A673 (cell line): ENCODE data around the gene PRR23C. TPM values are rescaled to one million over a fixed set of nuclear protein-coding genes. Genes with fewer than 3 reads are reported as not detected.

Experiments used
- BruUV-seq: library from RNA; stranded (reverse); fragments of 400-500 nt; replicated peaks from 2 replicates; lab custom pipeline; 2021; lab: Mats Ljungman, UMichigan
- CTCF ChIA-PET: fragments of 300-600 bp; sonication (Branson Sonifier 250); formaldehyde crosslinking; loops from one replicate; lab custom pipeline; 2022; ENCODE audit warnings: antibody characterized with exemption; lab: Charles Lee
- POLR2A ChIA-PET: fragments of 300-600 bp; sonication (Branson Sonifier 250); formaldehyde crosslinking; loops from one replicate; lab custom pipeline; 2022; ENCODE audit warnings: antibody characterized with exemption; ENCODE audit not compliant: low non-redundant PET; lab: Charles Lee
- DNase-seq: peaks from one replicate; pipeline ENCODE4 v3.0.0-alpha.2; 2015; ENCODE audit warnings: low spot score
- H3K27ac ChIP-seq: fragments of 200-600 bp; sonication (generic); 2 replicates; pipeline ENCODE4 v1.5.1; 2016; ENCODE audit warnings: mixed run types, low read depth, mild to moderate bottlenecking, mixed read lengths, antibody characterized with exemption, low read length; ENCODE audit not compliant: poor library complexity, severe bottlenecking
- H3K27me3 ChIP-seq: fragments of 200-600 bp; sonication (generic); replicated peaks from 2 replicates; pipeline ENCODE4 v1.6.1; 2017; ENCODE audit warnings: mixed run types, low read depth, mild to moderate bottlenecking, mixed read lengths, antibody characterized with exemption, low read length; ENCODE audit not compliant: insufficient read depth, poor library complexity
- H3K36me3 ChIP-seq: fragments of 200-600 bp; sonication (generic); 2 replicates; pipeline ENCODE4 v1.6.1; 2016; ENCODE audit warnings: mixed run types, mild to moderate bottlenecking, mixed read lengths, antibody characterized with exemption, low read length; ENCODE audit not compliant: insufficient read depth, poor library complexity, severe bottlenecking
- H3K4me1 ChIP-seq: fragments of 200-600 bp; sonication (generic); 2 replicates; pipeline ENCODE4 v1.6.1; 2017; ENCODE audit warnings: mixed run types, mild to moderate bottlenecking, mixed read lengths, antibody characterized with exemption, low read length; ENCODE audit not compliant: insufficient read depth, poor library complexity, severe bottlenecking
- H3K4me3 ChIP-seq: fragments of 200-600 bp; sonication (generic); 2 replicates; pipeline ENCODE4 v1.5.1; 2016; ENCODE audit warnings: low read depth, mixed run types, mild to moderate bottlenecking, mixed read lengths, low read length; ENCODE audit not compliant: poor library complexity, severe bottlenecking
- H3K9me3 ChIP-seq: fragments of 200-600 bp; sonication (generic); 2 replicates; pipeline ENCODE4 v1.6.1; 2016; ENCODE audit warnings: mixed run types, low read depth, mild to moderate bottlenecking, mixed read lengths, antibody characterized with exemption, low read length; ENCODE audit not compliant: poor library complexity, severe bottlenecking
- CTCF ChIP-seq: fragments of 300-800, 200-600 bp; sonication (generic); conservative IDR thresholded peaks from 2 replicates; pipeline ENCODE4 v1.5.1; 2017; ENCODE audit warnings: low read depth, mild to moderate bottlenecking, antibody characterized with exemption, low read length, moderate library complexity, mixed read lengths
- EZH2 ChIP-seq: fragments of 200-600 bp; sonication (generic); IDR thresholded peaks from 2 replicates; pipeline ENCODE4 v1.6.1; 2017; ENCODE audit warnings: borderline replicate concordance, low read depth, mild to moderate bottlenecking, mixed read lengths, antibody characterized with exemption, low read length; ENCODE audit not compliant: poor library complexity, severe bottlenecking
- intact Hi-C: fragments of 100-400 bp; cut with micrococcal nuclease; formaldehyde crosslinking; loops from one replicate; pipeline ENCODE4 v1.10.0; 2022; ENCODE audit not compliant: unreplicated experiment
- total RNA-seq: library from RNA; stranded (reverse); gene quantifications from 2 replicates; pipeline ENCODE4 v1.2.3, GENCODE V29; 2021

The PRR23C gene
- total RNA-seq, 1 experiment from 2014 or later: not detected

GRCh38 chr3:139062918-139063317 lies 18.2 kb upstream of the PRR23C start:
- DNase-seq: no peak
- POLR2A ChIA-PET: no interaction called here
- no TSS peak for BruUV-seq
- Histone ChIP-seq H3K9me3 (no peaks in the 10 kb centered on the region), H3K36me3 (no peaks in the 10 kb centered on the region), H3K27me3 (no peaks in the 10 kb centered on the region), H3K4me1 (no peaks in the 10 kb centered on the region), H3K4me3 (no peak overlapping the region), H3K27ac (no peak overlapping the region)
- CTCF ChIA-PET: interaction anchor here (0.6 kb wide), 1 partner anchor 83 kb away, joined by 3 read pairs; no protein-coding TSS in a partner anchor
- no peak for TF ChIP-seq CTCF
- intact Hi-C loops: no loop called here

GRCh38 chr3:139052802-139053600 lies 8.3 kb upstream of the PRR23C start:
- Histone ChIP-seq H3K9me3 (peaks cover 5% of the 10 kb centered on the region), H3K4me3 (no peak overlapping the region), H3K27me3 (peaks cover 5% of the 10 kb centered on the region), H3K36me3 (no peaks in the 10 kb centered on the region), H3K4me1 (no peaks in the 10 kb centered on the region), H3K27ac (no peak overlapping the region)
- ChIA-PET POLR2A (no interaction called here), CTCF (no interaction called here)
- DNase-seq: no peak
- no TSS peak for BruUV-seq
- intact Hi-C loops: no loop called here
- no peak for TF ChIP-seq EZH2
- no peak for TF ChIP-seq CTCF

- no peak overlapping the region for H3K27ac ChIP-seq
- H3K4me1 ChIP-seq: no peaks in the 10 kb centered on the region
- no peak overlapping the region for H3K4me3 ChIP-seq
- intact Hi-C loops: no loop called here
- TF ChIP-seq EZH2 (no peak), CTCF (no peak)
- peaks cover 20% of the 10 kb centered on the region for H3K27me3 ChIP-seq
- no TSS peak for BruUV-seq
- no peaks in the 10 kb centered on the region for H3K36me3 ChIP-seq
- POLR2A ChIA-PET: no interaction called here
- DNase-seq: no peak
- no peaks in the 10 kb centered on the region for H3K9me3 ChIP-seq
- CTCF ChIA-PET: no interaction called here
Observed at GRCh38 chr3:139043554-139044365, 932 bp downstream of the PRR23C start.
